Sigmoid colon (tissue), 4 donors: Measurements from ENCODE around the gene KRT20.

ENCODE experiments used
- CTCF ChIP-seq, 4 experiments: fragments of 450-650 bp in 3 of 4; fragments of 200-600 bp in 1 of 4; IDR thresholded peaks; one replicate each; pipeline ENCODE4 v1.5.1; 2016 to 2019; ENCODE audit warnings: antibody characterized with exemption in 4 of 4, mild to moderate bottlenecking in 3 of 4, moderate library complexity in 2 of 4
- EP300 ChIP-seq, 4 donors: sonication (generic); formaldehyde crosslinking; IDR thresholded peaks; one replicate each; pipeline ENCODE4 v1.6.1; 2017; ENCODE audit warnings: antibody characterized with exemption in 4 of 4
- POLR2AphosphoS5 ChIP-seq, 4 donors: sonication (generic); formaldehyde crosslinking; IDR thresholded peaks; one replicate each; pipeline ENCODE4 v1.6.1; 2017; ENCODE audit warnings: antibody characterized with exemption in 4 of 4

- TF ChIP-seq CTCF (IDR thresholded peaks at IDR 0.05) = no peak
- TF ChIP-seq EP300 (IDR thresholded peaks at IDR 0.05) = no peak
- TF ChIP-seq POLR2AphosphoS5 (IDR thresholded peaks at IDR 0.05) = no peak
These were observed 54.8 kb downstream of the KRT20 start for GRCh38 chr17:40830085-40830776.
